Eye (tissue), 1 donor: ENCODE measurements around the gene MYDGF.

Experiments
- DNase-seq: peaks from one replicate; pipeline ENCODE4 v3.0.0-alpha.2; 2015

Gene MYDGF

DNA sequence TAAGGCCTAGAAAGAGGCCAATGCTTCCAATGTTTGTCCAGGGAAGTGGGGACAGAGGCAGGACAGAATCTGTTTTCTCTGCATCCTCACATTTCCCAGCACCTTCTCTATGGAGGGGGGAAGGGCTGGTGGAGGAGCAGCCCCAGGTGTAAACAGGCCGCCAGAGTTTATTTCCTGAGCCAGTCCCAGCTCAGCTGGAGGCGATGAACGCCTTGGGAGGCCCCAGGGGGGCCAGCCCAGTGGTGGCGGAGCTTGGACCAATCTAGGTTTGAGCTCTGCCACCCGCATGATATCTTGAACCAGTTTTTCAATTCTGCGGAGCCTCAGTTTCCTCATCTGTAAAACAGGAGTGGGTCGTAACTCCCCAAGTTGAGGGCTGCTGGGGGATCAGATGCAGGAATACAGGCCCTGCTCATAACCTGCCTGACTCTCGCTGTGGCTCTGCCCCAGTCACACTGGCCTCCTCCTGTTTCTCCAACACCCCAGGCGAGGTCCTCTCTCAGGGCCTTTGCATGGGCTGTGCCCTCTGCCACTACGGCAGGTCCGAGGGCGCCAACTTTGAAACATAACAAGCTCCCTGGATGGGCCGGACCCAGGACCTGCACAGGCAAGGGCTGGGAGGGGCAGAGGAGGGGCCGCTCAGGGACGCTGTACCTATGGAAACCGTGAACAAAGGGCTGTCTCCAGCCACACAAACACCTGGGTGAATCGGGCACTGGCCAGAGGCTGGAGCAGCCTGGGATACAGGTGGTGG, 29.7 kb downstream of the MYDGF start:
- no peak for DNase-seq

DNA sequence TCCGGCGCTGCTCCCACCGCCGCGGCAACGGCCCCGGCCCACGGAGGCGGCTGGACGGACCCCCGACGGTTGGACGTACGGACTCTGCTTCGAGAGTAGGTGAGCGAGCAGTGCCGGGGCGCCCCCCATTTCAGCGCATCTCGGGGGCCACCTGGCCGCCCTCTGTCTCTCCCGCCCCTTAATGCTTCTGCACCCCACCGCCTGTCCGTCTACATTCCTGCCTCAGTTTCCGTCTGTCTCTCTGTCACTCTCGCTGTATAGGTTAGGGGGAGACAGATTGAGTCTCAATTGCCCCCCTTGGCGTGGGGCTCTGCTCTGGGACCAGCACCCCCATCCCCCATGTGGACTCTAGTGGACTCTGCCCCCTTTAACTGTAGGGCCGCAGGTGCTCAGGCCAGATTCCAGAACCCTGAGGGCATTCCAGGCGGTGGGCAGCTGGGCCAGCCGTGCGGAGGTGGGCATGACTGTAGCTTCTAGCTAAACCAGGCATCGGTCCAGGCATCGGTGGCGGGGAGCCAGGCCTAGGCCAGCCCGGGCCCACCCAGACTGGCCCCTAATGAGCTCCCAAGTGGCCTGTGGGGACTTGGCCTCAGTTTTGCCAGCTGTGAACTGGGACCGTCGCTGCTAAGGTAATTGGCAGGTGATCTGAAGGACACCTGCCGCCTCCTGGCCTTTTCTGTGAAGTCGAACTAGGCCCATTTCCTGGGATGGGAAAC, 30.5 kb downstream of the MYDGF start:
- peak; percentile 55 for DNase-seq

DNA sequence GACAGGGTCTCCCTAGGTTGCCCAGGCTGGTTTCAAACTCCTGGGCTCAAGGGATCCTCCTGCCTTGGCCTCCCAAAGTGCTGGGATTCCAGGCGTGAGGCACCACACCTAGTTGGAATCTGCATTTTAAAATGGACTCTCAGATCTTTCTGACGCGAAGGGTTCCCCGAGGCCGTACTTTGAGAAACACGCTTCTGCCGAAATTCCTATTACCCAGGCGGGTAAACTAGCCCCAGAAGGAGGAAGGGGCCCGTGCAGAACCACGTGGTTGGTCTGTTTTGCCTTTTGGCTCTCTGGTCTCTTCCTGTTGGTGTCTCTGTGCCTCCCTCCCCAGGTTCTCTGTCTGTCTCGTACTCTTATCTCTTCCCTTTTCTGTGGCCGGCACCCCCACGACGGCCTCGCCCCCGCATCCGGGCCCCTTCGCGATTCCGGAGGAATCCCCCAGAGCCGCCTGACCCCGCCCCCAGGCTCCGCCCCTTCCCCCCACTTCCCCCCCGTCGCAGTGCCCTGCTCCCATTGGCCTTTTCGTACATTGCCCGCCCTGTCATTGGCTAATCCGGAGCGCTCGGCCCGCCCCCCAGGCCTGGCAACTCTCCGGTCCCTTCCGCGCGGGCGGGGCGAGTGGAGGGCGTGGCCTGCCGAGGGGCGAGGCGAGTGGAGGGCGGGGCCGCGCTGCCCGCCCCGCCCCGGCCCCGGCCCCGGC, 31.2 kb downstream of the MYDGF start, which contains the start of gene TNFAIP8L1:
TNFAIP8L1 (plus strand) TSS at position 689 of the 703 bp plus-strand sequence. CDS start 12,354 bp downstream, outside the sequence.
- peak; percentile 98 for DNase-seq

DNA sequence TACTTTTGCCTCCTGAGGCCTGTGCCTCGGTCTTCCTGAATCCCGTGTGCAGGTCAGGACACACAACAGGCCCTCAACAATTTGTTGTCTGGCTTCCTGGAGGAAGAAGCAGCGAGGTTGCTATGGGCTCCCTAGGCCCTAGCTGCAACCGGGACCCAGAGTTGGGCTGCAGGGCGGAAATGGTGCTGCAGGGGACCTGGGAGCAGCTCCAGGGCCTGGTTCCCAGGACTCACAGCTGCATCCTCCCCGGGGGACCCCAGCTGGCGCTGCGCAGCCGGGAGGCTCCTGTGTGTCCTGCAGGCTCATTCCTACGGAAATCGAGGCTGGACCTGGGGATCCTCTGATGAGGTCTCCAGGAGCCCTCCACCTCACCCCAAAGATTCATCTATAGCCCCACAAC, 31.8 kb downstream of the MYDGF start:
- DNase-seq, result no peak

DNA sequence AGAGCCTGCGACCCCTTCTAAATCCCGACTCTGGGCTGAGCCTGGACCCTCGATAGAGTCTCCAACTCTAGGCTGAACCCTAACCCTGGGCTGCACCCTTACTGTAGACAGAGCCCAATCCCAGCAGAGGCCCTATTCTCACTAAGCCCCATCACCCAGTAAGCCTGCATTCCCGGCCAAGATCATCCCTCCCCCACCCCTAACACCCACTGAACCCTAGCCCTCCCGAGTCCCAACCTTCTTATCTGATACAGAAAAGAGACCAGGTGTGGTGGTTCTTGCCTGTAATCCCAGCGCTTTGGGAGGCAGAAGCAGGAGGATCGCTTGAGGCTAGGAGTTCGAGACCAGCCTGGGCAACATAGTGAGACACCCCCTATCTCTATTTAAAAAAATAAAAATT, 33.4 kb downstream of the MYDGF start:
- DNase-seq, result no peak

DNA sequence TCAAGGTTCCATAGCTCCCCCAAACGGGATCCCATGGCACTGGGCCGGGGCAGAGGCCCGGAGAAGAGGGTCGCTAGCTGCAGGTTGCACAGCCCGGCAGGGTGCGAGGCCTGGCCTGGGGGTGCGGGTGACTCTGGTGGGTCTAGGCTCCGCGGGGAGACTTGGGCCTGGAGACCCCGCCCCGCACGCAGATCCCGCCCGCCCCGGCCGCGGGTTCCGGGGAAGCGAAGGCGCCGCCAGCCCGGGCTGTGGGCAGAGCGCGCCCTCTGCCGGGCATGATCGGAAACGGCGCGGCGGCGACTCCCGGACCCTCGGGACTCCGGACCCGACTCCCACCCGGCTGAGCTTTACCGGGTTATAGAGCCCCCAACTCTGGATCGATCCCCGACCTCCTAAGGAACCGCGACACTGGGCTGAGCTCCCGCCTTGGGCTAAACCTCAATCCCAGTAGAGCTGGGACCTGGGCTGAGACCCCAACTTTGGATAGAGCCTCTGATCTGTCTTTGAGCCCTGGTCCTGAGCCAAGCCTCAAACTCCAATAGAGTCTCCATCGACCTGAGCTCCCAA, 33.9 kb downstream of the MYDGF start:
- DNase-seq, result peak; percentile 87

DNA sequence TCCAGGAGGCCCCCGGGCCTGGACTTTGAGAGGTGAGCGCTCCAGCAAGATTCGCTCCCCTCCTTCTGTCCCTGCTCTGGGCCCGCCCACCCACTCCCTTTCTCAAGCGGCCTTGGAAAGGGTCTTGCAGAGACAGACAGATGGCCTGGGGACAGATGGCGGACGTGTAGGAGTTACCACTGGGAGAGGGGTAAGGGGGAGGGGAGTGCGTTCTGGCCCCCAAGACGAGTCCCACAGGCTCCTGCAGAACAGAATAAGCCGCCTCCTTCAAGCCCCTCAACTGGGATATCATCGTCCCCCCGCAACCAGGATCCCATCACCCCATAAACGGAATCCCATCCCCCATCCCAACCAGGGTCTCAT, 34.4 kb downstream of the MYDGF start:
- DNase-seq, result no peak

DNA sequence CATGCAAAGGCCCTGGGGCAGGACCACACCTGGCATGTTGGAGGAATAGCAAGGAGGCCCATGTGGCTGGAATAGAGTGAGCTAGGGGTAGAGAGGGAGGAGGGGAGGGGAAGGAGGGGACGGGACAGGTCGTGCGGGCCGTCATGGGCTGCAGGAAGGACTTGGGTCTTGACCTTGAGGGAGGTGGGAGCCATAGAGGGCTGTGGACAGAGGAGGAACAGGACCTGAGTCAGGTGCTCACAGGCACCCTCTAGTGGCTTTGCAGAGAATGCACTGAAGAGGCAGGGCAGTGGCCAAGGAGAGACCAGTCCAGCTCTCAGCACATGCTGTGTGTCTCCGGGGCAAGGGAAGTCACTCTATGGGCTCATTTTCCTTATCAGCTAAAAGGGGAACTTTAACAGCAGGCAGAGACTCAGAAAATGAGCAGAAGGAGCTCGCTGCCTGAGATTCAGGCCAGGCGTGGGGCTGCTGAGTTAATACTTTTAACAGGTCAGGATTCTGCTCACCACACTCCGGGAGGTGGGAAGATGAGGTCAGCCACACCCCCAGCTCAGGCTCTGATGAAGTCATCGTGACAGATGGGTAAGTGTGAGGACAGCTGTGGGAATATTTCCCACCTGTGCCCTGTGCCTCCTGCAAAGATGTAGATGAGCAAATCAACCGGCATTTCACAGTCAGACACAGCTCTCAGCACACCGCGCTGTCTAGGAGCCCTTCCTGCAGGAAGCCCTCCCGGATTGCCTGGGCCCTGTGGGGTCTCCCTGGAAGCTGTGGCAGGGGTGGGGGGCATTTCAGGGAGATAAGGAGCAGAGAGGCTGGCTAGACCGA, 36.8 kb downstream of the MYDGF start:
- DNase-seq, result peak; percentile 73

DNA sequence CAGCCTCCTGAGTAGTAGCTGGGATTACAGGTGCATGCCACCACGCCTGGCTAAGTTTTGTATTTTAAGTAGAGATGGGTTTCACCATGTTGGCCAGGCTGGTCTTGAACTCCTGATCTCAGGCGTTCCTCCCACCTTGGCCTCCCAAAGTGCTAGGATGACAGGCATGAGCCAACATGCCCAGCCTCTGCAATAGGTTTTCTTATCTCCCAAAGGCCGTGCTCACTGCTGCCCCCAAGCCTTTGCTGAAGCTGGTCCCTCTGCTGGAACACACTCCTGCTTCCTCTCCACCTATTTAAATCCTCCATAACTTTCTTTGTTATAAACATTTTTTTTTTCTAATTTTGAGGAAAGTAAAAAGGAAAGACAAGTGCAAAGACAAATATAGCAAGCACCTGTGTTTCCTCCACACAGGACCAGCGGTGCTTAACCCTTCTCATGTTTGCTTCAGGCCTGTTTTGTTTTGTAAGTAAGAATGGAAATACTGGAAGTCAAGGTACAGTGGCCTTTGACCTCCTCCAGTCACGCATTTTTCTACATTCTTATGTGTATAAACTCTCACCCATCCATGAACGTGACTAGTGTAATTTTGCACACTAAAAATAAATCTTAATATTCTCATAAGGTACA, 45.3 kb downstream of the MYDGF start:
- no peak for DNase-seq

DNA sequence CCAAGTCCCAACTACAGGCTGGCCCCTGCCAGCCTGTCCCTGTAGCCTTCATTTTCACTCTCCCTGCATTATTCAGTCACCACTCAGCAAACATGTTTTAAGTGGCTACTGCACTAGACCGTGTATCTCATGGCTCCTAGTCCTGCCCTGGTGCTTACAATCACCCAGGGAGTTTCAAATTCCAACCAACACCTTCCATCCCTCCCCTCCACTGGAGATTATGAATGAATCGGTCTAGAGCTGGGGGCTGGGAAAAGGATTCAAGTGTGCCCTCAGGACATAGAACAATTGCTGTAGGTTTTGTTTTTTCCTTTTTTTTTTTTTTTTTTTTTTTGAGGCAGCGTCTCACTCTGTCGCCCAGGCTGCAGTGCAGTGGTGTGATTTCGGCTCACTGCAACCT, 45.8 kb downstream of the MYDGF start:
- no peak for DNase-seq

DNA sequence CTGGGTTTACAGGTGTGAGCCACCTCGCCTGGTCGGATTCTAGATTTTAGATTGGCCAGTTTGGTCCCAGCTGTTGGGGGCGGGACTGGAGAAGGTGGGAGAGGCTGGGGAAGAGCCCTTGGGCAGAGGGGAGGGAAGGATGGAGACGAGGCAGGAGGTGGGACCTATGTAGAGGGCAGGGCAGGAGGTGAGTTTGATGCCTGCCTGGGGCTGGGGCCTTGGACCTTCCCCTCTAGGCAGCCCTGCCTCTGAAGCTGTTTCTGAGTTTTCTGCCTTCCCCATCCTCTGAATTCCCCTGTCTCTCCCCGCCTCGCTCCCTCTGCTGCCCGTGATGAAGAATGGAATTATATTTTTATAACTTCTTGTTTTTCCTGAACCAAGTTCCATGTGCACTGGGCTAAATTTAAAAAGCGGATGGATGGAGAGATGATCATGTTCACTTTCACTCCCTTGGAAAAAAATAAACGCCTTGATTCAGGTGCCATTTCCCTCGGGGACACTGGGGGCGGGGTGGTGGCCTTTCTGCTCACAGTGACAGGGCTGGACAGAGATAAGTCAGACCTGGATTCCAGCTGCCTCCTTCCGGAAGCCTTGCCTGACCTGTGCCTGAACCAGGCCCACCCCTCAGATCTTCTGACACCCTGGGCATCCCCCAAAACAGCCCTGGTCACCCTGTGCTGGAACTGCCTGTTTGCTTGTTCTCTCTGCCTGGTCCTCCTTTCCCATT, 47.3 kb downstream of the MYDGF start:
- DNase-seq, result no peak

DNA sequence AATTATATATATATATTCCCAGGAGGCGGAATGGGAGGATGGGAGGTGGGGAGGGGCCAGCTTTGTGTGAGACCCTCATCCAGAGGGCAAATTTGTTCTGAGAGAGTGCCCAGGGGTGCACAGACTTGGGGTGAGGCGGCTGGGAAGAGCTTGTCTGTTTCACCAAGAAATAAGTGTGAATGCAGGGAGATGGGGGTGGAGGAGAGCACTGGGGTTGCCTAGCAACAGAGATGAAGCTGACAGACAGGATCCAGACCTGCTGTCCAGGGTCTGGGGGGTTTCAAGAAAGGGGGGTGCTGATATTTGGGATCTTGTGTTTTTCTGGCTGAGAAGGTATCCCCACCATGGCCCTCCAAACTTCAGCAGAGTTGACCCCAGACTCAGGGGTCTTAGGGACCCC, 49.5 kb downstream of the MYDGF start:
- no peak for DNase-seq

DNA sequence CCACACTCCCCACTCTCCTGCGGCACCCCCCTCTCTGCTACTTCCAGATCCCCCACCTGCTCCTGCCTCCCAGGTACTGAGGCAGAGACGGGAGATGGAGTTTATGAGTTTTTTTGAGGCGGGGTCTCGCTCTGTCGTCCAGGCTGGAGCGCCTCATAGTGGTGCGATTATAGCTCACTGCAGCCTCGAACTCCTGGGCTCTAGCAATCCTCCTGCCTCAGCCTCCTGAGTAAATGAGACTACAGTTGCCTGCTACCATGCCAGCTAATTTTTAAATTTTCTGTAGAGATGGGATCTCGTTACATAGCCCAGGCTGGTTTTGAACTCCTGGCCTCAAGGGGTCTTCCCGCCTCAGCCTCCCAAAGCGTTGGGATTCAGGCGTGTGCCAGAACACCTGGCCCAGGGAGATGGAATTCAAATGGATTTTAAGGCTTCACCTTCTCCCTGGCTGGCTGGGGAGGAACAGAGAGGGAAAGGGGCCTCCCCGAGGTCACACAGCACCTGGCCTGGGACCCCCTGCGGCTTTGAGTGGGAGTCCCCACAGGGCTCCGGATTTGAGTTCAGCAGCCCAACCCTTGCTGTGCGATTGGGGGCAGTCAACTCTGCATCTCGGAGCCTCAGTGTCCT, 50.4 kb downstream of the MYDGF start:
- DNase-seq, result no peak

DNA sequence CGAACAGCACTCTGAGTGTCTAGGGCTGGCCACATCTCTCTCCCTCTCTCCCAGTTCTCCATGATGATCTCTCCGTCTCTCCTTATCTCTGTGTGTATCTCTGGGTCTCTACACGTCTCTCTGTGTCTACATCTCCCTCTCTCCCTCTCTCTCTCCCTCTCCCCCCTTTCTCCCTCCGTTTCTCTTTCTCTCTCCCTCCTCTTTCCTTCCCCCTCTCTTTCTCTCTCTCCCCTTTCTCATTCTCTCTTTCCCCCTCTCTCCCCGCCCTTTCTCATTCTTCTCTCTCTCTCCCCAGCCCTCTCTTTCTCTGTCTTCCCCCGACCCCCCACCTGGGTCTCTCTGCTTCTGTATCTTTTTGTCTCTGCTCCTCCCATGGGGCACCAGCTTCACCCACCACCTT, 52.1 kb downstream of the MYDGF start:
- DNase-seq, result no peak

DNA sequence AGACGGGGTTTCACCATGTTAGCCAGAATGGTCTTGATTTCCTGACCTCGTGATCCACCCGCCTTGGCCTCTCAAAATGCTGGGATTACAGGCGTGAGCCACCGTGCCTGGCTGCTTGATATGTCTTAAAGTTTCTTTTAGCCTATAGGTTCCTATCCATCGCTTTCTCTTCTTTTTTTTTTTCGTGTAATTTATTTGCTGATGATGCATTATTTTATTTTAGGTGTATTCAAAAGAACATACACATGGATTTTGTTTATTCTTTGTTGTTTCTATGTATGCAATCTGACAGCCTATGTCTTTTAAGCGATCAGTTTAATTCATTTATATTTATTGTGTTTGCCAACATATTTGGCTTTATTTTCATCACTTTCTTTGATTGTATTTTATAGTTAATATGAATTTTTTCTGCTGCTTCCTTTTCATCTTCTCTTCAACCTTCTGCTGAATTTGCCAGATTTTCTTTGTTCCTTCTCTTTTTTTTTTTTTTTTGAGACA, 56.8 kb downstream of the MYDGF start:
- DNase-seq, result no peak

DNA sequence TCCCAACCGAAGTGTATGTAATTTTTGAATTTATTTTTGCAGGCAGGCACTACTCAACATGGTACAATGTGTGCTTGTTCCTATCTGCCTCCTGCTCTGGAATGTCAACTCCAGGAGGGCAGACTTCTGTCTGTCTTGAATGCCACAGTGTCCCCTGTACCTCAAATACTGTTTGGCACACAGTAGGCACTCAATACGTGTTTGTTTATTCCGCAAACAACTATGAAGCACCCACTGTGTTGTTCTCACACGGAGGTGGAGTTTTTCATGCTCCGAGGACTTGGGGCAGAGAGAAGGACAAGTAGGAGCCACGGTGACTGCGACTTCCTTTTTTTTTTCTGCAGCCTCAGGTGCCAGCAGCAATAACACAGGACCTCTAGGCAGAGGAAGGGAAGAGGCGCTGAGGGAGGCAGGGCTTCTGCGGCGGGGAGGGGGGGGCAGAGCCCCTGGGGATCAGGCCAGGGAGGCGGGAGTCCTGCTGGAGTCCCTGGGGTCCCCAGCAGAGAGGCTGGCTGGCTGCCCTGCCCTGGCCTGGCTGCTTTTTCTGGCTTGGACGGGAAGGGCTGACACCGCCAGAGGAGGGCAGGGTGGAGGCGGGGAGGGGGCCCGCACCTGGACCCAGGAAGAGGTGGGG, 60.1 kb downstream of the MYDGF start:
- no peak for DNase-seq
